ENCODE data around the gene TAF6L.
"Not testable (repeated sequence)": the region's sequence is repeated elsewhere in the genome, so short reads cannot be mapped to it uniquely, and the experiment has no call there.

TAF6L gene

GRCh38 chr11:62805961-62806441 lies 34.8 kb downstream of the TAF6L start:
- DNase-seq (ENCODE audit: low read depth) = no peak

DNA sequence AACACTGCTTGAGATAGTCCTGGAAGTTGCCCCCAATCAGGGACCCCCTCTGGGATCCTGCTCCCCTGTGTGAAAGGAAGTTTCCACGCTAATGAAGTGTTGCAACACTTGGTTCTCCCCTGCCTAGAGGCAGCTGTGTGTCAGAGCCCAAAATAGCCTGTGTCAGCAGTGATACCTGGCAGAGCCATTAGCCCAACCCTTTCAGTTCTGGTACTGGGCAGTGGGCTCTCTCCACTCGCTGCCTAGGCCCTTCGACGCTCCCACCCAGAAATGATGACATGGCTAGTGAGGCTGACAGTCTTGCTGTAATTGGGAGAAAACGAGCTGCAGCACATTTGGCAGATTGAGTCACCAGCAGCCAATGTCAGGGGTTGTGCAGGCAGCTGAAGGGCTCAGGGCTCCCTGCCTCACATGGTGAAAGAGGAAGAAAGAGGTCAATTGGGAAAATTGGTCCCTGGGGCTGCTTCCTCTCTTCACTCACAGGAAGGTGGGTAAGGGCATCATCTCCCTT lies 35.5 kb downstream of the TAF6L start:
- DNase-seq (ENCODE audit: low read depth) = no peak

- DNase-seq (ENCODE audit: low read depth) = no peak
Observed at GRCh38 chr11:62810748-62811147, 39.6 kb downstream of the TAF6L start.

GRCh38 chr11:62811659-62812058 lies 40.5 kb downstream of the TAF6L start:
- no peak for DNase-seq (ENCODE audit: low read depth)

DNA sequence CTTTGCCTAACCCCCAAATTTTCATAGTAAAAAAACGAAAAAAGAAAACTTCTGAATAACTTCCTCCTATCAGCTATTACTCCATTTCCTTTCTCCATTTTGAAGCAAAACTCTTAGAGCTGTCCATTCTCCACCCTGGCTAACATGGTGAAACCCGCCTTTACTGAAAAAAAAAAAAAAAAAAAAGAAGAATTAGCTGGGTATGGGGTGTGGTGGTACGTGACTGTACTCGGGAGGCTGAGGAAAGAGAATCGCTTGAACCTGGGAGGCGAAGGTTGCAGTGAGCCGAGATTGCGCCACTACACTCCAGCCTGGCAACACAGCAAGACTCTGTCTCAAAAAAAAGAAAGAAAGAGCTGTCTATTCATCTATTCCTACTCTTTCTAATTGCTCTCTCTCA lies 45.4 kb downstream of the TAF6L start:
- no peak for DNase-seq (ENCODE audit: low read depth)

GRCh38 chr11:62817129-62817528 lies 45.9 kb downstream of the TAF6L start:
- no peak for DNase-seq (ENCODE audit: low read depth)

- DNase-seq (ENCODE audit: low read depth) = no peak
Observed at GRCh38 chr11:62823677-62824076, 52.5 kb downstream of the TAF6L start.

- not testable (repeated sequence) for DNase-seq (ENCODE audit: low read depth)
Observed at GRCh38 chr11:62828130-62828529, 56.9 kb downstream of the TAF6L start.

- peak; percentile 4 for DNase-seq (ENCODE audit: low read depth)
Observed at GRCh38 chr11:62830904-62831519, 59.8 kb downstream of the TAF6L start.

DNA sequence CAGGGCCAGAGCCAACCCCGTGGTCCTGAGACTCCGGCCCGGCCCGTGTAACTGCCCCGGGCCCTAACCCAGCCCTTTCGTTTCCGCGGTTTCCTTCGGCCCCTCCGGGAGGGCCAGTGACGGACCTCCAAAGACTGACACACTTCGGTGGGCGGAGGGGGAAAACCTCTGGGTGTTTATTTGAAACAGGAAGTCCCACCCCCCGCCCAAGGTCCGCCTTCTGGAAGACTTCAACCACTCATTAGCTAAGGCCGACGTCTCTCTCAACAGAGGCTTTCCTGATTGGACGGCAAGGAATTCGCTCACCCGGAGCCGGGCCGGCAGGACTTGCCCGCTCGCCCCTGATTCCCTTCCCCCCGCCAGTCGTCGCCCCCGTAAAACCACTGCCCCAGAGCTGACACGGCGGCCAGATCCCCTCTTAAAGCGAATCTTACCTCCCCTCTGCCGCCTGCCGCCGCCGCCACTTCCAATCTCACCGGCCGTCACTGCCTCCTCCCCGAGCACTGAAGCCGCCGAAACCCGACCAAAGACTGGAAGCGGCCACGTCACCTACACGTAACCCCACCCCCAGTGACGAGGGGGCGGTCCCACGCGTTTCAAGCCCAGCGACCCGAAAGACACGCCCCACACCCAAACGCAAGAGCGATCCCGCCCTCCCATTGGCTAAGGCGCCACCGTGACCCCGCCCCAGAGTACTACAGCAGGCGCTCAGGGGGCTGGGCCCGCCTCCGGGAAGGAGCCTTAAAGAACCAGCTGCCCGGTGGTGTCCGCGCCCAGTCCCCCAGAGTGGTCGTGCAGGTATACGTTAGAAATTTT lies 60.5 kb downstream of the TAF6L start, which contains the start of gene STX5:
Gene STX5, minus strand, starts transcription at position 532 of the 816 bp plus-strand sequence. CDS start 808 bp downstream, outside the sequence.
- DNase-seq (ENCODE audit: low read depth) = peak; percentile 100

- no peak for DNase-seq (ENCODE audit: low read depth)
Observed at GRCh38 chr11:62832336-62833234, 61.4 kb downstream of the TAF6L start, which contains the start of gene TEX54. Gene TEX54, minus strand, starts transcription at chr11:62832841.

DNA sequence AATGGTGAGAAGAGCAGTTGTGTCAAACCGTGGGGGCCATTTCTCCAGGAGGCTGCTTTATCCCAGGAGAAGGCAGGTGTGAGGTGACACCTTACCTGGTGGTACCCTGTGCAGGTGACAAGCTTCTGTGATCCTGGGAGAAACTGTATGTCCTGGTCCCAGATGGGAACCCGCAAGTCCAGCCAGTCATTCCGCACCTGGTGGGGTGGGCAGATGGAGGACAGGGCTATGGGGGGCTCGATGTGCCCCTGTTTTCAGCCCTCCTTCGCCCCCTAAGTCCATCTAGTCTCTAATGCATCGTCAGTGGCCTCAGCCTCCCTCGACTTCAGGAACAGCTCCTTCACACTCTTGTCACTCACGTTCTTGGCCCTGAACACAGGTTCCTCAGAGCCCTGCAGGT lies 64.1 kb downstream of the TAF6L start:
- no peak for DNase-seq (ENCODE audit: low read depth)
